Measurements from ENCODE around the gene S100A5. TPM values are rescaled to one million over a fixed set of nuclear protein-coding genes. Genes with fewer than 3 reads are reported as not detected.

S100A5 gene
- total RNA-seq, 4 donors from 2014 or later, result not detected

DNA sequence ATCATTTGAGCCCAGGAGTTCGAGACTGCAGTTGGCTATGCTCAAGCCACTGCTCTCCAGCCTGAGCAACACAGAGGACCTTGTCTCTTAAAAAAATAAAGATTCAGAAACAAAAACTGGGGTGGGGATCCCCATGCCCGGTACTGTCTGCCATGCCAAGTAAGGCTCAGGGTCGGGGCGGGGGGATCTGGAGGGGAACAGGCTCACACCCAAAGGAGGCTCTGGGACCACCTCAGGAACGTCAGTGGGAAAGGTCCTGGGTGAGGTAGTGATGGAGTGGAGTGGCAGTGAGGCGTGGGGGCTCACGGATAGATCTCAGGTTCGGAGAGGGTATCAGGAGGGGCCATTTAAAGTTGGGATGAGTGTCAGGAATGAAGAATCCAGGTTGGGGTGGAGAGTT, 5.6 kb upstream of the S100A5 start:
- no peaks in the 10 kb centered on the region for H3K9me3 ChIP-seq
- TF ChIP-seq, protein P1, sequence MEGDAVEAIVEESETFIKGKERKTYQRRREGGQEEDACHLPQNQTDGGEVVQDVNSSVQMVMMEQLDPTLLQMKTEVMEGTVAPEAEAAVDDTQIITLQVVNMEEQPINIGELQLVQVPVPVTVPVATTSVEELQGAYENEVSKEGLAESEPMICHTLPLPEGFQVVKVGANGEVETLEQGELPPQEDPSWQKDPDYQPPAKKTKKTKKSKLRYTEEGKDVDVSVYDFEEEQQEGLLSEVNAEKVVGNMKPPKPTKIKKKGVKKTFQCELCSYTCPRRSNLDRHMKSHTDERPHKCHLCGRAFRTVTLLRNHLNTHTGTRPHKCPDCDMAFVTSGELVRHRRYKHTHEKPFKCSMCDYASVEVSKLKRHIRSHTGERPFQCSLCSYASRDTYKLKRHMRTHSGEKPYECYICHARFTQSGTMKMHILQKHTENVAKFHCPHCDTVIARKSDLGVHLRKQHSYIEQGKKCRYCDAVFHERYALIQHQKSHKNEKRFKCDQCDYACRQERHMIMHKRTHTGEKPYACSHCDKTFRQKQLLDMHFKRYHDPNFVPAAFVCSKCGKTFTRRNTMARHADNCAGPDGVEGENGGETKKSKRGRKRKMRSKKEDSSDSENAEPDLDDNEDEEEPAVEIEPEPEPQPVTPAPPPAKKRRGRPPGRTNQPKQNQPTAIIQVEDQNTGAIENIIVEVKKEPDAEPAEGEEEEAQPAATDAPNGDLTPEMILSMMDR (IDR thresholded peaks at IDR 0.05), result no peak
- no peak for TF ChIP-seq POLR2A (IDR thresholded peaks at IDR 0.05)
- intact Hi-C loops (cut with DNase I), result no loop called here
- no peaks in the 10 kb centered on the region for H3K27me3 ChIP-seq
- H3K27ac ChIP-seq, result peak overlapping the region; percentile 88 to 94 (median 92)
- H3K4me3 ChIP-seq, result peak overlapping the region in 3 of 4 donors; percentile 47 to 64 (median 49)
- H3K4me1 ChIP-seq, result peaks cover 93 to 100% (median 96%) of the 10 kb centered on the region in 3 donors
- WGBS, 2 donors, result 67 to 73% methylated on average over 7 of the region's 8 CpGs
- DNase-seq, result no peak
- peaks cover 0 to 8% (median 0%) of the 10 kb centered on the region in 3 donors for H3K36me3 ChIP-seq

DNA sequence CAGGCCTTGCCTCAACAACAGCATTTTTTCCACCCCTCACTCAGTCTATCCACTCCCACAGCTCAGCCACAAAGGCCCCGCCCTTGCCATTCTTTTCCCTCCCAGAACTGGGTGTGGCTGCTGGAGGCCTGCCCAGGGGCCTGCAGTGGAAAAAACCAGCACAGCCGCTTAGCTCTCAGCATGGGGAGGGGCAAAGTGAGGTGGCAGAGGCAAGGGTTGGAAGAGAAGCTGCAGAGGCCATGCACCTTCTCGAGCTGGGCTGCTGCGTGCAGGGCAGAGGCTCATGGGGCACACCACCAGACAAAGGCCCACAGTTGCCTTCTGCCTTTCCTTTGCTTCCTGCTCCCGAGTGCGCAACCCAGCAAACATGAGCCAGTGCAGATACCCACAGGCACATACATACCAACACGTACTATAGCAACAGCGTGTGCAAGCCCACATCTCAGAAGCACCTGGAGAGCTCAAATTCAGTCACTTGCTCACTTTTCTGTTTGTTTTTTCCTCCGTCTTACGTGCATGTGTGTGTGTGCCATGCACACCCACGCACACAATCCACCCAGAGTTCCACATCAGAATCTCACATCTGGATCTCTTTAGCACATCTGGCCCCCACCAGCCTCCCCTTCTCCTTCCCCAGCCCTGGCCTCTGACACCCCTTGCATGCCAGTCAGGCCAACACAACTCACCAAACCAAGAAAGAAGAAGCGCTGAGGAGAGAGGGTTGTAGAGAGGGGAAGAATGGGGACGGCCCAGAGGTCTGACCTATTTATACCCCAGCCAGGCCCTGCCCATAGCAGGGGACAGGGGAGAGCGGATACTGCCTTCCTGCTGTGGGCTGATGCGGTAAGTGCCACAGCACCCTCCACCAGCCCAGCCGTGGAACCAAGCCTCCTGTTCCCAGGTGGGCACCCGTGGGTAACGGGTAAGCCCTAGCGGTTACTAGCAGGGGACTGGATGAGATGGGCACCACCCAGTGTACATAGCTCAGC, 4.6 kb upstream of the S100A5 start, which contains the start of gene S100A4:
TSS of gene S100A4 (minus strand) at position 740 of the 989 bp plus-strand sequence. CDS start 1,012 bp downstream, outside the sequence.
- WGBS, 2 donors, result 8 to 17% methylated on average over 9 to 11 of the region's 19 CpGs
- intact Hi-C loops (cut with DNase I), result no loop called here
- Histone ChIP-seq H3K4me1 (peaks cover 96 to 100% (median 99%) of the 10 kb centered on the region in 3 donors), H3K27ac (peak within 1 kb of the TSS; percentile 88 to 94 (median 92)), H3K27me3 (no peaks in the 10 kb centered on the region), H3K9me3 (no peaks in the 10 kb centered on the region), H3K36me3 (peaks cover 0 to 8% (median 0%) of the 10 kb centered on the region in 3 donors), H3K4me3 (peak within 1 kb of the TSS; percentile 20 to 64 (median 48))
- peak; percentile 76 for DNase-seq
- TF ChIP-seq, protein P1 (IDR thresholded peaks at IDR 0.05), result peak in 2 of 6 experiments; percentile 3 to 18
- TF ChIP-seq POLR2A (IDR thresholded peaks at IDR 0.05), result peak in 3 of 4 donors; percentile 20 to 57 (median 57)

DNA sequence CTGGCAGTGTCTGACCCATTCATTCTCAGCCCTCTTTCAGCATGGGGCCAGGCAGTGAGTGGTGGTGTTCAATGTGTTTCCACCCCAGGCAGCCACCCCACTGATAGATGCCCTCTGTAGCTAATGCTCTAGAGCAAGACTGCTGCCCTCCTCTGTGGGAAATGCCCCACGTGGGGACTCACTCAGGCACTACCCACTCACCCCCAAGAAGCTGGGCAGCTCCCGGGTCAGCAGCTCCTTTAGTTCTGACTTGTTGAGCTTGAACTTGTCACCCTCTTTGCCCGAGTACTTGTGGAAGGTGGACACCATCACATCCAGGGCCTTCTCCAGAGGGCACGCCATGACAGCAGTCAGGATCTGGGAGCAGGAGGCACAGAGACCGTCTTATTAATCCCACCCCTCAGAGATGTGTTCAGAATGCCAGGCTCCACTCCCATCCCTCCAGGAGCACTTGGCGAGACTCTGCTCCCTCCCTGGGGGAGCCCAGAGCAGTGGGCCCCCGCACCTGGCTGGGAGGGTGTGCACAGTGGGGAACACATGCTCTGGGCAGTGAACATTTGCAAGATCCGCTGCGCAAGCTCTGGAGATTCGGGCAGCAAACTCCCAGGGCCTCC, 3.8 kb upstream of the S100A5 start:
- Histone ChIP-seq H3K27ac (peak overlapping the region; percentile 88 to 94 (median 92)), H3K36me3 (peaks cover 0 to 8% (median 0%) of the 10 kb centered on the region in 3 donors), H3K9me3 (no peaks in the 10 kb centered on the region), H3K4me3 (peak overlapping the region; percentile 20 to 64 (median 48)), H3K27me3 (no peaks in the 10 kb centered on the region), H3K4me1 (peaks cover 90 to 100% (median 96%) of the 10 kb centered on the region in 3 donors)
- TF ChIP-seq, protein P1 (IDR thresholded peaks at IDR 0.05), result no peak
- TF ChIP-seq POLR2A (IDR thresholded peaks at IDR 0.05), result no peak
- intact Hi-C loops (cut with DNase I), result no loop called here
- WGBS, 2 donors, result 21 to 38% methylated on average over 2 to 7 of the region's 10 CpGs
- no peak for DNase-seq

DNA sequence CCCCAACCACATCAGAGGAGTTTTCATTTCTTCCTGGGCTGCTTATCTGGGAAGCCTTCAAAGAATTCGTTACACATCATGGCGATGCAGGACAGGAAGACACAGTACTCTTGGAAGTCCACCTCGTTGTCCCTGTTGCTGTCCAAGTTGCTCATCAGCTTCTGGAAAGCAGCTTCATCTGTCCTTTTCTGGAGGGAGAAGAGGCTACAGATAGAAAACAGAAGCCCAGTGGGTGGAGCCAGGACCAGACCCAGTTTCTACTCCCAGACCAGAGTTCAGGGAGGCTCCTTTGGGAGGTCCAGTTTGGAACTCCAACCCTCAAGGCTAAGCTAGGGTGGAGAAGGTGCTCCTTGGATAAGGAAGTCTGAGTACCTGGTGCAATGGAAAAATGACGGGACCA, 3.0 kb upstream of the S100A5 start:
- Histone ChIP-seq H3K9me3 (no peaks in the 10 kb centered on the region), H3K4me1 (peaks cover 85 to 97% (median 91%) of the 10 kb centered on the region in 3 donors), H3K36me3 (peaks cover 0 to 8% (median 0%) of the 10 kb centered on the region in 3 donors), H3K27me3 (no peaks in the 10 kb centered on the region), H3K27ac (peak overlapping the region; percentile 2 to 94 (median 92)), H3K4me3 (peak overlapping the region in 2 of 4 donors; percentile 49 to 64)
- WGBS, 2 donors, result 76 to 79% methylated on average over 4 of the region's 4 CpGs
- intact Hi-C loops (cut with DNase I), result no loop called here
- no peak for TF ChIP-seq POLR2A (IDR thresholded peaks at IDR 0.05)
- TF ChIP-seq, protein P1 (IDR thresholded peaks at IDR 0.05), result no peak
- DNase-seq, result no peak

All from esophagus squamous epithelium (tissue), 5 donors.